Esophagus squamous epithelium (tissue), 5 donors: Measurements from ENCODE around the gene MUC20. TPM values are rescaled to one million over a fixed set of nuclear protein-coding genes. Genes with fewer than 3 reads are reported as not detected.
"Not testable (repeated sequence)": the region's sequence is repeated elsewhere in the genome, so short reads cannot be mapped to it uniquely, and the experiment has no call there.

Source experiments
- DNase-seq: peaks from one replicate; lab custom pipeline; 2025; lab: John Stamatoyannopoulos, UW
- H3K27ac ChIP-seq, 4 donors: fragments of 200-600 bp; sonication (generic); one replicate each; pipeline ENCODE4 v1.5.1; 2016 to 2019; ENCODE audit warnings: mild to moderate bottlenecking in 1 of 4
- H3K27me3 ChIP-seq, 4 donors: fragments of 200-600 bp; sonication (generic); 1 replicate in 3 of 4; 2 replicates in 1 of 4; pipeline versions ENCODE4 v1.5.1 to v1.6.0; 2017 to 2021; ENCODE audit warnings: antibody characterized with exemption in 1 of 4
- H3K36me3 ChIP-seq, 3 donors: fragments of 200-600 bp; sonication (generic); one replicate each; pipeline ENCODE4 v1.5.1; 2016 to 2019
- H3K4me1 ChIP-seq, 3 donors: fragments of 200-600 bp; sonication (generic); one replicate each; pipeline ENCODE4 v1.5.1; 2017 to 2019
- H3K4me3 ChIP-seq, 4 donors: fragments of 200-600 bp; sonication (generic); 1 replicate in 3 of 4; 2 replicates in 1 of 4; pipeline ENCODE4 v1.5.1; 2016 to 2019; ENCODE audit warnings: mild to moderate bottlenecking in 2 of 4, moderate library complexity in 1 of 4
- H3K9me3 ChIP-seq, 3 donors: fragments of 200-600 bp; sonication (generic); one replicate each; pipeline ENCODE4 v1.5.1; 2016 to 2019
- CTCF ChIP-seq, 6 experiments: fragments of 450-650 bp in 4 of 6; fragments of 200-600 bp in 2 of 6; sonication (generic) in 2 of 6; IDR thresholded peaks; one replicate each; pipeline ENCODE4 v1.5.1; 2016 to 2019; ENCODE audit warnings: antibody characterized with exemption in 6 of 6, mild to moderate bottlenecking in 4 of 6, moderate library complexity in 4 of 6
- POLR2A ChIP-seq, 4 donors: fragments of 450-650 bp; IDR thresholded peaks; one replicate each; pipeline ENCODE4 v1.6.1; 2017; ENCODE audit warnings: antibody characterized with exemption in 4 of 4, mild to moderate bottlenecking in 4 of 4, moderate library complexity in 3 of 4
- WGBS, 2 donors: methylation state at CpG; one replicate each; pipeline ENCODE4 v1.1.5; 2018; 5-methylcytosine and 5-hydroxymethylcytosine counted together
- intact Hi-C: fragments of 100-400 bp; cut with DNase I; formaldehyde crosslinking; loops from one replicate; pipeline ENCODE4 v1.15.0; 2022
- total RNA-seq, 4 donors: library from RNA; depleted of rRNA; stranded (reverse); fragments of >200 nt; gene quantifications; one replicate each; pipeline ENCODE4 v1.1.0, GENCODE V29; 2016
- donor health status: DM: yes; HTN: yes; CAD: no.

MUC20 gene
- total RNA-seq, 4 donors from 2014 or later = 14.1 to 64.1 (median 25.7) TPM

DNA sequence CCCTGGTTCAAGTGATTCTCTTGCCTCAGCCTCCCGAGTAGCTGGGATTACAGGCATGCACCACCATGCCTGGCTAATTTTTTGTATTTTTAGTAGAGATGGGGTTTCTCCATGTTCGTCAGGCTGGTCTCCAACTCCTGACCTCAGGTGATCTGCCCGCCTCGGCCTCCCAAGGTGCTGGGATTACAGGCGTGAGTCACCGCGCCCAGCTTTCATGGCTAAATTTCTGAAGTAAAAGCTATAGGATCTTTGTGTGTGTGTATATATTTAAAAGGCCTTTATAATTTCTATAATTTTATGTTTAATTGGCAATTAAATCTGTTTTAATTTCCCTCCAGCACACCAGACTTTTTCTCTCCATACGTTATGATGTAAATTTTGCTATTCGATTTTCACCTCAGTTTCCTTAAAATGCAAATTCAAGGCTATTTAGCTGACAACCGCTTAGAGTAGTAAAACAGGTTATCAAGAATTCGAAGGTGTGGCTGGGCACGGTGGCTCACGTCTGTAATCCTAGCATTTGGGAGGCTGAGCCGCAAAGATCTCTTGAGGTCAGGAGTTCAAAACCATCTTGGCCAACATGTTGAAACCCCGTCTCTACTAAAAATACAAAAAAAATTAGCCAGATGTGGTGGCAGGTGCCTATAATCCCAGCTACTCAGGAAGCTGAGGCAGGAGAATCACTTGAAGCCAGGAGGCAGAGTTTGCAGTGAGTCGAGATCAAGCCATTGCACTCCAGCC, 1.1 kb upstream of the MUC20 start:
- peaks cover 10 to 61% (median 14%) of the 10 kb centered on the region in 3 donors for H3K4me1 ChIP-seq
- peak overlapping the region in 3 of 4 donors; percentile 70 to 85 (median 72) for H3K27ac ChIP-seq
- 53 to 61% methylated on average over 15 to 16 of the region's 16 CpGs for WGBS, 2 donors
- H3K9me3 ChIP-seq, H3K4me3 ChIP-seq, intact Hi-C loops, H3K27me3 ChIP-seq, DNase-seq: not testable (repeated sequence)
- peaks cover 0 to 12% (median 0%) of the 10 kb centered on the region in 3 donors for H3K36me3 ChIP-seq
- peak in 1 of 4 donors; percentile 38 for TF ChIP-seq POLR2A (IDR thresholded peaks at IDR 0.05)

- H3K9me3 ChIP-seq, H3K27me3 ChIP-seq, DNase-seq, H3K36me3 ChIP-seq, intact Hi-C loops, H3K4me3 ChIP-seq: not testable (repeated sequence)
- H3K4me1 ChIP-seq = peaks cover 0 to 40% (median 4%) of the 10 kb centered on the region in 3 donors
- H3K27ac ChIP-seq = peak overlapping the region in 2 of 4 donors; percentile 61 to 78
- WGBS, 2 donors = 72 to 83% methylated on average over 8 of the region's 21 CpGs
These were observed 1.6 kb downstream of the MUC20 start for GRCh38 chr3:195722139-195722995.

GRCh38 chr3:195722996-195723345, 2.2 kb downstream of the MUC20 start:
- H3K36me3 ChIP-seq, H3K9me3 ChIP-seq, intact Hi-C loops, H3K4me3 ChIP-seq, H3K27ac ChIP-seq, H3K27me3 ChIP-seq, DNase-seq: not testable (repeated sequence)
- peaks cover 0 to 37% (median 4%) of the 10 kb centered on the region in 3 donors for H3K4me1 ChIP-seq
- WGBS, 2 donors = 97% methylated on average over 4 of the region's 9 CpGs; no CpG with 5 or more reads in 1 of the 2 donors

- H3K27ac ChIP-seq, H3K27me3 ChIP-seq, intact Hi-C loops, H3K4me3 ChIP-seq, DNase-seq, H3K9me3 ChIP-seq: not testable (repeated sequence)
- no CpG with 5 or more reads among the region's 13 CpGs for WGBS, 2 donors
- Histone ChIP-seq H3K4me1 (peaks cover 0 to 23% (median 4%) of the 10 kb centered on the region in 3 donors), H3K36me3 (peaks cover 0 to 14% (median 0%) of the 10 kb centered on the region in 3 donors)
These were observed 3.6 kb downstream of the MUC20 start for GRCh38 chr3:195724363-195724762.

- DNase-seq, H3K27ac ChIP-seq, H3K9me3 ChIP-seq, intact Hi-C loops, H3K4me1 ChIP-seq, H3K4me3 ChIP-seq, H3K27me3 ChIP-seq: not testable (repeated sequence)
- peaks cover 0 to 26% (median 0%) of the 10 kb centered on the region in 3 donors for H3K36me3 ChIP-seq
- WGBS, 2 donors = 77 to 92% methylated on average over 16 to 24 of the region's 32 CpGs
These were observed 5.3 kb downstream of the MUC20 start for GRCh38 chr3:195725916-195726740.

- Histone ChIP-seq H3K9me3 (no peaks in the 10 kb centered on the region), H3K4me3 (no peak overlapping the region), H3K36me3 (peaks cover 0 to 26% (median 3%) of the 10 kb centered on the region in 3 donors), H3K4me1 (no peaks in the 10 kb centered on the region), H3K27me3 (peaks cover 0 to 4% (median 0%) of the 10 kb centered on the region in 4 donors), H3K27ac (no peak overlapping the region)
- no peak for DNase-seq
- 15 to 41% methylated on average over 5 to 7 of the region's 7 CpGs for WGBS, 2 donors
- TF ChIP-seq CTCF (IDR thresholded peaks at IDR 0.05) (no peak), POLR2A (IDR thresholded peaks at IDR 0.05) (no peak)
- intact Hi-C loops = no loop called here
These were observed 6.9 kb downstream of the MUC20 start for GRCh38 chr3:195727606-195728195.

GRCh38 chr3:195728789-195729188, 8.0 kb downstream of the MUC20 start:
- H3K9me3 ChIP-seq, intact Hi-C loops, H3K27me3 ChIP-seq, H3K27ac ChIP-seq, H3K4me3 ChIP-seq, DNase-seq, H3K4me1 ChIP-seq: not testable (repeated sequence)
- 89 to 92% methylated on average over 3 to 4 of the region's 5 CpGs for WGBS, 2 donors
- peaks cover 0 to 33% (median 7%) of the 10 kb centered on the region in 3 donors for H3K36me3 ChIP-seq
